CD4-positive, alpha-beta T cell treated with Interleukin-10 for 1 hour (primary cell): ENCODE results near the gene TTC27.
"Not testable (repeated sequence)": the region's sequence is repeated elsewhere in the genome, so short reads cannot be mapped to it uniquely, and the experiment has no call there.

Experiments
- DNase-seq: peaks from one replicate; pipeline ENCODE4 v3.0.0-alpha.2; 2020

The TTC27 gene

DNA sequence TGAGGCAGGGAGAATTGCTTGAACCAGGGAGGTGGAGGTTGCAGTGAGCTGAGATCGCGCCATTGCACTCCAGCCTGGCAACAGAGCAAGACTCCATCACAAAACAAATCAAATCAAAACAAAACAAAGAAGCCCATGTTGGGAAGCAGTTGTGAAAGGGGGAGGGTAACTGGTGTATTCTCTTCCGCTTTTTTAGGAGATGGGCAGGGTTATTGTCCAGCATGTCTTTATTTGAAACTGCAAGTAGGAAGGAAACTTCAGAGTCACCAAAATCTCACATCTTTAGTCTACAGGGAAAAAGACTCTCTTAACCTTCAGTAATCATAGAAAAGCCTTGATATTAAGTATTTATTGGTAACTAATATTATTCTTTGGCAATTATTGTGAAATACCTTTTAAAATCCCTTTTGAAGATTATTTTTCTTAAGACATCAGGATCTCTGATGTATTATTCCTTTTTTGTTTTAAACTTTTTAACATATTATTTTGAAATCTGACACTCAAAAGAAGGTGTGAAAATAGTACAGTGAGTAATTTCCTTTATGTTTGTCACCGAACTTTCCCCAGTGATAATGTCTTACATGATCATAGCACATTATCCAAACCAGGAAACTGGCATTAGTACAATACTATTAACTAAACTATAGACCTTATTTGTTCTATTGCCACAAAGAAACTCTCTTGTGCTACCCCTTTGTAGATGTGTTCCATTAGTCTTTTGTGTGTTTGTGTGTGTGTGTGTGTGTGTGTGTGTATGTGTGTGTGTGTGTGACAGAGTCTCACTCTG lies 234.6 kb downstream of the TTC27 start:
- DNase-seq: no peak

DNA sequence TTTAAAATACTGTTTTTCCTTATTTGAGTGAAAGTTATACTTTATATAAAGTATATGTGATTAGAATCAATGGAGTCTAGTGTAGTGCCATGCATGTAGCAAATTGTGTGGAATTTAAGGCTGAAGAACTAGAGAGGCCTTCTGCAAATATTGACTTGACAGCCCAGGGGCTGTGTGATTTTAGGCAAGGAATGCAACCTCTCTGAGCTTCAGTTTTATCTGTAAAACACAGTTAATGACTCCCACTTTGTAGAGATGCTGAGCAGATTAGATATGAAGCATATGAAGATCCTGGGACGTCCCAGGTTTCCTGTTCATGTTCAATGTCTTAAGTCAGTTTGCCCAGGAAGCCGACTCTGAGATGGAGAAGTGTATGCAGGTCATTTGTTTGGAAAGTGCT lies 235.5 kb downstream of the TTC27 start:
- no peak for DNase-seq

DNA sequence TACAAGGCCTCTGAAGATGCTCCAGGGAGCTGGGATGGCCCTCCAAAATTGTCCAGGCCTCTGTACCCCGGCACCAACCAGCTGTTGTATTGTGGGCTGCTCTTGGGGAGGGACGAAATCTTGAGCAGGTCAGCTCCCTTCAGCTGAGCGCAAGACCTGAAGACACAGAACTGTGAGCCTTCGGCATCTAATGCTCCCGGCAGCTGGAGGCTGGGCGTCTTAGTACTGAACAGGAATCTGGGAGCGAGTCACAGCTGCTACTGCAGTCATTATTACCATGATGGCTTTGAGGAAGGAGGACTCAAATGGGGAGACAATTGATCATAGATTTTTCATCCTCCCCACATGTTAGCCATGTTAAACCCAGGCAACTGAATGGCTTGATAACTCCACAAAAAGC lies 236.0 kb downstream of the TTC27 start:
- DNase-seq: no peak

DNA sequence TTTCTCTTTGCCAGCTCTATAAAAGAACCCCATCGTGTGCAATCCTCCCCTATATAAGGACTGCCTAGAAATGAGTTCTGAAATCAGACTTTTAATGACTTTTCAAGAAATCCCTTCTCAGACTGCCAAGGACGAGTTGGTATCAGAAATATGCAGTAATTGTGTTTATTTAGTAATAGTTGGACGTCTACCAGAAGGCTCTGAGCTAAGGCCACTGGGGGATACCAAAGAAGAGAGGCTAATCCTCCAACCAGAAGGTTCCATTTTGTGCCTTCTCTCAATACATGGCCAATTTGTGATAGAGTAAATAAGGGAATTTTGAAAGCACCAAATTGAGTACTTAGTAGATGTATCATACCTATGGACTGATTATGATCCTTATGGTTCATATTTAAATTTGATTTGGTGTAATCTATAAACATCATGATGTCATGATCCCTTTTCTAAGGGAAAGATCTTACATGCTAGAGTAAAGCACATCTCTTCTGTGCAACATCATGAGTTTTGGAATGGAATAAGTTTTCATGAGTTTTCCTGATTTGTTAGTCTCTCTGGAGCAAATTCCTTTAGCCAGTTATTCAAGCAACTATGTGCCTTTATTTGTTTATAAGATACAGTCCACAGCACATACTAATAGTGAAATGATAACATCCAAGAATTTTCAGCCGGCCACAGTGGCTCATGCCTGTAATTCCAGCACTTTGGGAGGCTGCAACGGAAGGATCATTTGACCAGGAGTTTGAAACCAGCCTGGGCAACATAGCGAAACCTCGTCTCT lies 236.7 kb downstream of the TTC27 start:
- DNase-seq: no peak

DNA sequence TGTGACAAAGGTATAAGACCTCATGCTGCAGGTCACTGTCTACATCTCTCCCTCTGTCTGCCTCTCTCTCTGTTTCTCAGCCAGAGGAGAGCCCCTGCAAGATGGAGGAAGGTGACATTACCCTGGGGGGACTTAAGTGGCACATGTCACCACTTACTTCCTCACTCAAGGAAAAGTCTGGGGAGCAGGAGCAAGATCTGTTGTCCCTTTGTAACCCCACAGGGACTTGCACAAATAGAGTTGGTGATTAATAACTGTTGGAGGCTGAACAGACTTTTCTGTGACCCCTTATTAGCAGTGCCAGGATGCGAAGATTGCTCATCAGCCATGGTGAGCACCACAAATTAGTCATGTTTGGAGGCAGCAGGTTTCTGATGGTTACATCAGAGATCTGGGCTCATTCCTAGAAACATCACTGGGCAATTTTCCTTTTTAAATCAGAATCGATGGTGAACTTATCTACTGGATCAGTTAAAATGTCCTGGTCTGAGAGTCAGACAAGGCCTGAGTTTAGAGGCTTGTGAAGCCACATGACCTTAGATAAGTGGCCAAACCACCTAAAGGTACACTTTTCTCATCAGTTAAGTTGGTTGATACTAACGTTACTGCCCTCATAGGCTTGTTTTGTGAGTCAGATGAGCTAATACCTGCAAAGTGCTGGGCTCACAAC lies 237.7 kb downstream of the TTC27 start:
- DNase-seq: no peak

DNA sequence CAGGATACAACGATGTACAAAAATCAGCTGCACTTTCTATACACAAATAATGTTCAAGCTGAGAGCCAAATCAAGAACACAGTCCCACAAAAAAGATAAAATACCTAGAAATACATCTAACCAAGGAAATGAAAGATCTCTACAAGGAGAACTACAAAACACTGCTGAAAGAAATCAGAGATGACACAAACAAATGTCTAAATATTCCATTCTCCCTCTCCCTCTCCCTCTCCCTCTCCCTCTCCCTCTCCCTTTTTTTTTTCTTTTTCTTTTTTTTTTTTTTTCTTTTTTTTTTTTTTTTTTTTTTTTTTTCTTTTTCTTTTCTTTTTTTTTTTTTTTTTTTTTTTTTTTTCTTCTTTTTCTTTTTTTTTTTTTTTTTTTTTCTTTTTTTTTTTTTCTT lies 238.6 kb downstream of the TTC27 start:
- not testable (repeated sequence) for DNase-seq
